Measurements from ENCODE around the gene CRYL1. TPM values are rescaled to one million over a fixed set of nuclear protein-coding genes. Genes with fewer than 3 reads are reported as not detected.

The CRYL1 gene
- total RNA-seq, 1 experiment from 2014 or later = 2.9 TPM

DNA sequence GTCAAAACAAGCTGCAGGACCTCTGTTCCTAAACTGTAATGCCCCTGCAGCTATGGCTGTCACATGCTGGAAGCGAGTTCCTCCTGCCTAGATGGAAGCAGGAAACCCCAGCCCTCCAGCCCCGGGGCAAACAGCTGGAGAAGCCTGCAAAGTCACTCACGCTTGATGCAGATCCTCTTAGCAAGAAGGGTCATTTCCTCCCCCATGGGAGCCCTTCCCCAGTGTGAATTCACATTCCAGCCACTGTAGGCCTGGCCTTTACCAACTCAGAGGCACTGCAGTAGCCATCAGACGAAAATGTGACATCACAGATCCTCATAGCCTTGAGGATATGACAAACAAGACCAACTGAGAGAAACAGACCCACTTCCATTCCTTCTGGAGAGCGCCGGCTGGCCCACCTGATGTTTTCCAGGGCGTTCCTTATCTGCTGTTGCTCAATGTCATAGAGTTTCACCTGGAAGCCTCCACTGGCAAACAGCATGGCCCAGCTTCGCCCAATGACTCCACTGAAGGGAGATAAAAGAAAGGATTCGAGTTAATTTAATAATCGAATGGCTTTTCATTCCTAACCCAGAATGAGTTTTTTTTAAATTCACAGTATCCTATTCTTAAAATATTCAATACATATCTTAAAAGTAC is 13.5 kb downstream of the CRYL1 start:
- TF ChIP-seq CREM (CRISPR knock-in tag; IDR thresholded peaks at IDR 0.05) (no peak), FOXJ3 (CRISPR knock-in tag; IDR thresholded peaks at IDR 0.05; ENCODE audit: borderline replicate concordance) (no peak), ELF4 (CRISPR knock-in tag; IDR thresholded peaks at IDR 0.05; ENCODE audit: low read depth) (no peak), SOX15 (CRISPR knock-in tag; IDR thresholded peaks at IDR 0.05) (no peak), ZNF232 (CRISPR knock-in tag; IDR thresholded peaks at IDR 0.05) (no peak), SMAD4 (CRISPR knock-in tag; IDR thresholded peaks at IDR 0.05) (no peak), TEAD4 (CRISPR knock-in tag; IDR thresholded peaks at IDR 0.05) (no peak), MYBL2 (CRISPR knock-in tag; IDR thresholded peaks at IDR 0.05) (no peak), PRRX2 (CRISPR knock-in tag; IDR thresholded peaks at IDR 0.05) (no peak), GTF2I (CRISPR knock-in tag; conservative IDR thresholded peaks at IDR 0.05) (no peak), NR3C1 (CRISPR knock-in tag; conservative IDR thresholded peaks at IDR 0.05; ENCODE audit: low read depth) (no peak), FOXP1 (CRISPR knock-in tag; IDR thresholded peaks at IDR 0.05; ENCODE audit: borderline replicate concordance) (no peak), OVOL2 (CRISPR knock-in tag; IDR thresholded peaks at IDR 0.05; ENCODE audit: borderline replicate concordance) (no peak)
- TF ChIP-seq, protein P1, sequence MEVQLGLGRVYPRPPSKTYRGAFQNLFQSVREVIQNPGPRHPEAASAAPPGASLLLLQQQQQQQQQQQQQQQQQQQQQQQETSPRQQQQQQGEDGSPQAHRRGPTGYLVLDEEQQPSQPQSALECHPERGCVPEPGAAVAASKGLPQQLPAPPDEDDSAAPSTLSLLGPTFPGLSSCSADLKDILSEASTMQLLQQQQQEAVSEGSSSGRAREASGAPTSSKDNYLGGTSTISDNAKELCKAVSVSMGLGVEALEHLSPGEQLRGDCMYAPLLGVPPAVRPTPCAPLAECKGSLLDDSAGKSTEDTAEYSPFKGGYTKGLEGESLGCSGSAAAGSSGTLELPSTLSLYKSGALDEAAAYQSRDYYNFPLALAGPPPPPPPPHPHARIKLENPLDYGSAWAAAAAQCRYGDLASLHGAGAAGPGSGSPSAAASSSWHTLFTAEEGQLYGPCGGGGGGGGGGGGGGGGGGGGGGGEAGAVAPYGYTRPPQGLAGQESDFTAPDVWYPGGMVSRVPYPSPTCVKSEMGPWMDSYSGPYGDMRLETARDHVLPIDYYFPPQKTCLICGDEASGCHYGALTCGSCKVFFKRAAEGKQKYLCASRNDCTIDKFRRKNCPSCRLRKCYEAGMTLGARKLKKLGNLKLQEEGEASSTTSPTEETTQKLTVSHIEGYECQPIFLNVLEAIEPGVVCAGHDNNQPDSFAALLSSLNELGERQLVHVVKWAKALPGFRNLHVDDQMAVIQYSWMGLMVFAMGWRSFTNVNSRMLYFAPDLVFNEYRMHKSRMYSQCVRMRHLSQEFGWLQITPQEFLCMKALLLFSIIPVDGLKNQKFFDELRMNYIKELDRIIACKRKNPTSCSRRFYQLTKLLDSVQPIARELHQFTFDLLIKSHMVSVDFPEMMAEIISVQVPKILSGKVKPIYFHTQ (CRISPR knock-in tag; IDR thresholded peaks at IDR 0.05) = no peak
- TF ChIP-seq, protein P2, sequence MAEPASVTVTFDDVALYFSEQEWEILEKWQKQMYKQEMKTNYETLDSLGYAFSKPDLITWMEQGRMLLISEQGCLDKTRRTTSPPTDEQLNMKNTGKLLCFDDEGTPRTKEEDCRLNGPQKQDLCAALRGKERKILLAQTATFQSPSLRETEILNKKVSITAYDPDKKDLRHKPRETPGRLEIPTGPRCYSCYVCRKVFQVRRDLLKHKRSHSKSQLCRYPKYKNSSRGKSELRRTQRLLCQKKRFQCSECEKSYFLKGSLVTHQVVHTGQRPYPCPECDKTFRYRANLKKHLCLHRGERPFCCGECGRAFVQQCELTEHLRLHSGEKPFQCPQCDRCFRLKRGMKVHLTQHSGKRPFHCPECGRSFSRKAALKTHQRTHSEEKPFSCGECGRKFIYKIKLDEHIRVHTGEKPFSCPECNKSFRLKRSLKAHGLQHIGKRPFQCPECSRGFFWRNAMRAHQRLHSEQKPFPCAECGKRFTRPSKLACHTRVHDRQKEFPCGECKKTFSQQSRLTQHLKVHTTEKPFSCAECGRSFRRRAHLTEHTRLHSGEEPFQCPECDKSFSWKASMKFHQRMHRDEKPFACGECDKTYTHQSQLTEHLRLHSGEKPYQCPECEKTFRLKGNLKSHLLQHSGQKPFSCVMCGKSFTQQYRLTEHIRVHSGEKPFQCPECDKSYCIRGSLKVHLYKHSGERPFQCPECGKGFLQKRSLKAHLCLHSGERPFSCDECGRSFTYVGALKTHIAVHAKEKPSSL (CRISPR knock-in tag; conservative IDR thresholded peaks at IDR 0.05) = no peak
- TF ChIP-seq, protein P3, sequence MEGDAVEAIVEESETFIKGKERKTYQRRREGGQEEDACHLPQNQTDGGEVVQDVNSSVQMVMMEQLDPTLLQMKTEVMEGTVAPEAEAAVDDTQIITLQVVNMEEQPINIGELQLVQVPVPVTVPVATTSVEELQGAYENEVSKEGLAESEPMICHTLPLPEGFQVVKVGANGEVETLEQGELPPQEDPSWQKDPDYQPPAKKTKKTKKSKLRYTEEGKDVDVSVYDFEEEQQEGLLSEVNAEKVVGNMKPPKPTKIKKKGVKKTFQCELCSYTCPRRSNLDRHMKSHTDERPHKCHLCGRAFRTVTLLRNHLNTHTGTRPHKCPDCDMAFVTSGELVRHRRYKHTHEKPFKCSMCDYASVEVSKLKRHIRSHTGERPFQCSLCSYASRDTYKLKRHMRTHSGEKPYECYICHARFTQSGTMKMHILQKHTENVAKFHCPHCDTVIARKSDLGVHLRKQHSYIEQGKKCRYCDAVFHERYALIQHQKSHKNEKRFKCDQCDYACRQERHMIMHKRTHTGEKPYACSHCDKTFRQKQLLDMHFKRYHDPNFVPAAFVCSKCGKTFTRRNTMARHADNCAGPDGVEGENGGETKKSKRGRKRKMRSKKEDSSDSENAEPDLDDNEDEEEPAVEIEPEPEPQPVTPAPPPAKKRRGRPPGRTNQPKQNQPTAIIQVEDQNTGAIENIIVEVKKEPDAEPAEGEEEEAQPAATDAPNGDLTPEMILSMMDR (IDR thresholded peaks at IDR 0.05) = no peak
- TF ChIP-seq, protein P4, sequence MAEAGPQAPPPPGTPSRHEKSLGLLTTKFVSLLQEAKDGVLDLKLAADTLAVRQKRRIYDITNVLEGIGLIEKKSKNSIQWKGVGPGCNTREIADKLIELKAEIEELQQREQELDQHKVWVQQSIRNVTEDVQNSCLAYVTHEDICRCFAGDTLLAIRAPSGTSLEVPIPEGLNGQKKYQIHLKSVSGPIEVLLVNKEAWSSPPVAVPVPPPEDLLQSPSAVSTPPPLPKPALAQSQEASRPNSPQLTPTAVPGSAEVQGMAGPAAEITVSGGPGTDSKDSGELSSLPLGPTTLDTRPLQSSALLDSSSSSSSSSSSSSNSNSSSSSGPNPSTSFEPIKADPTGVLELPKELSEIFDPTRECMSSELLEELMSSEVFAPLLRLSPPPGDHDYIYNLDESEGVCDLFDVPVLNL (CRISPR knock-in tag; IDR thresholded peaks at IDR 0.05; ENCODE audit: borderline replicate concordance, low read depth) = no peak
- TF ChIP-seq, protein P5, sequence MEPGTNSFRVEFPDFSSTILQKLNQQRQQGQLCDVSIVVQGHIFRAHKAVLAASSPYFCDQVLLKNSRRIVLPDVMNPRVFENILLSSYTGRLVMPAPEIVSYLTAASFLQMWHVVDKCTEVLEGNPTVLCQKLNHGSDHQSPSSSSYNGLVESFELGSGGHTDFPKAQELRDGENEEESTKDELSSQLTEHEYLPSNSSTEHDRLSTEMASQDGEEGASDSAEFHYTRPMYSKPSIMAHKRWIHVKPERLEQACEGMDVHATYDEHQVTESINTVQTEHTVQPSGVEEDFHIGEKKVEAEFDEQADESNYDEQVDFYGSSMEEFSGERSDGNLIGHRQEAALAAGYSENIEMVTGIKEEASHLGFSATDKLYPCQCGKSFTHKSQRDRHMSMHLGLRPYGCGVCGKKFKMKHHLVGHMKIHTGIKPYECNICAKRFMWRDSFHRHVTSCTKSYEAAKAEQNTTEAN (CRISPR knock-in tag; IDR thresholded peaks at IDR 0.05) = no peak
- no peaks in the 10 kb centered on the region for H3K36me3 Mint-ChIP-seq
- H3K4me3 Mint-ChIP-seq = no peak overlapping the region
- H3K27ac Mint-ChIP-seq = peak overlapping the region; percentile 27; the same call in 1 of the 2 replicates
- no peaks in the 10 kb centered on the region for H3K27me3 Mint-ChIP-seq (ENCODE audit: low read depth)
- peaks cover 15% of the 10 kb centered on the region for H3K4me1 Mint-ChIP-seq
- no peaks in the 10 kb centered on the region for H3K9me3 Mint-ChIP-seq
- ChIA-PET POLR2A (no interaction called here), CTCF (no interaction called here)
- ATAC-seq (peak; percentile 95), DNase-seq (ENCODE audit: low spot score) (peak; percentile 64)

All from WTC11 (cell line).